Measurements from ENCODE around the gene FGGY.
"Not testable (repeated sequence)": the region's sequence is repeated elsewhere in the genome, so short reads cannot be mapped to it uniquely, and the experiment has no call there.

FGGY gene

GRCh38 chr1:59690171-59690930 lies 393.5 kb downstream of the FGGY start:
- DNase-seq: no peak

DNA sequence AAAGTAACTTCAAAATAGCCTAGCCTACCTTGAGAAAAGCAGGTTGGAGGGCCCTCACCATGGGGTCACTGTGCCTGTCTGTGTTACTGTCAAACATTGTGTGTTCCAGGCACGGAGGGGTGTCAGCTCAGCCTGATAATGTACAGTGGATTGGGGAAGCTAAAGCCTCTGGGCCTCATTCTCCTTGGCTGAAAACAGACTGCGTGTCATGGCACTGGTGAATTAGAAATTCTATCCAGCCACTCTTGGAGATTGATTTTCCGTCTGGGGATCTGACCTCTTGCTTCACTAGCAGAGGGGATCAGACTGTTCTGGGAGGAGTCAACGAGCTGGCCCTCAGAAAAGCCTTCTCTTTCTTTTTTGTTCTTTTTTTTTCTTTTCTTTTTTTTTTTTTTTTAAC lies 394.4 kb downstream of the FGGY start:
- no peak for DNase-seq

DNA sequence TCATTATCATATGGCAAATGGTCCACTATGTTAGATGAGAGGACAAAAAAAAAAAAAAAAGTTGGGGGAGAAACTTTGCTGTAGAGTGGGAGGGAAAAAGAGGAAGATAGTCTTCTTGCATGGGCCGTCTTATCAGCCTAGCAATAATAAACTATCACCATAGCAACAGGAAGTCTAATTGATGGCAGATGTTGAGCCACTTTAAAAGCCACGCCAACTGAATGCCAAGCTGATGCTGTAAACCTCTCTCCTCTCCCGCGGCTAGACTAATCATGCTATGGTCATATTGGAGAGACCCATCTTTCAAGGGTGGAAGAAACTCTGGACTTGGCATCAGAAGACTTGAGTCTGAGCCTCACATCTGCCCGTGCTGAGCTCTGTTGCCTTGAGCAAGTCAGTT lies 395.7 kb downstream of the FGGY start:
- DNase-seq: peak; percentile 70

DNA sequence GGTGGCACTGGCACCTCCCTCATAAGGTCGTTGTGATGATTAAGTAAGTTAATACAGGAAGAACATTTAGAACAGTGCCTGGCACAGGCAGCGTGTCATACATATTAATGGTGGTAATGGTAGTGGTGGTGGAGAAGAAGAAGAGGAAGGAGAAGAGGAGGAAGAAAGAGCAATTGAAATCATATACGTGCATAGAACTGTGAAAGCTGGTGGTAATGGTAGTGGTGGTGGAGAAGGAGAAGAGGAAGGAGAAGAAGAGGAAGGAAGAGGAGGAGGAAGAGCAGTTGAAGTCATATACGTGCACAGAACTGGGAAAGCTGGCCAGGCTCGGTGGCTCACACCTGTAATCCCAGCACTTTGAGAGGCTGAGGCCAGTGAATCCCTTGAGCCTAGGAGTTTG lies 396.5 kb downstream of the FGGY start:
- DNase-seq: no peak

DNA sequence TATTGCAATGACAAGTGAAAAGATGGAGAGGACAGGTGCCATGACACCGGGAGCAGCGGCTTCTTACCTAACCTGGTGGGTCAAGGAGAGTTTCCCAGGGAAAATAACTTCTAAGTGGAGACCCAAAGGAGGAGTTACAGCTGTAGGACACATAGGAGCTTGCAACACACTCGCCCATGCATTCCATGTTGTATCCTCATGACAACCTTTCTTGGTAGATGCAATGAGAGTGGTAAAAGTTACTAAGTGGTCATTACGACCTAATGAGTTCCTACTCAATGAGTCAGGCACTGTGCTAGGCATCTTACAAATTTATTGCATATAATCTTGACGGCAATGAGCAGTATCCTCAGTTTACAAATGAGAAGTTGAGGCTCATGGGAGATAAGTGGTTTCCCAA lies 398.4 kb downstream of the FGGY start:
- peak; percentile 28 for DNase-seq

DNA sequence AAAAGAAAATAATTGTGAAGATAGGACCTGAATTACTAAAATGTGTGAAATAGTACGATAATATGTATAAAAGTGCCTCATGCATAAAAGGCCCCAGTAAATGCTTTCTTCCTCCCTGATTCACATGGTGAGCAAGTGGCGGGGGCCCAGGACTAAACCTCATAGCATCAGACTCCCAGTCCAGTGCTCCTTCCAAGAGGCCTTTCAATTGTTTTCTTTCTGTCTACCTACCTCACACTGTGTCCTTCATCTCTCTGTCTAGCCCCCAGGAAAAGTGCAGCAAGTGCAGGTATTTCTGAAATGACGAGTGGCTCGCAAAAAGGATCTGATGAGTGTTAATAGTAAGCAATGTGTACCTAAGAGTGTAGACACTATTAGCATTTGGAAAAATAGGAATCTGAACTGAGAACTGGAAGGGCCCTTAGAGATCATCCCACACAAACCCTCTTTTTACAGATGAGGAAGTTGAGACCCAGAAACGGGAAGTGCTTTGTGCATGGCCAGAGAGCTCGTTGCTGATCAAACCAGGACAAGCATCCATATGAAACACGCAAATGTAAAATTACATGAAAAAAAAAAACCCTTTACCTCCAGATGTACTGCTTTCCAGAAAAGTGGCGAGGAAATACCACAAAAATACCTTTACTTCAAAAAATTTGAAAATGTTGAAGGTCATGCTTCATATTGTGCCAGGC lies 399.7 kb downstream of the FGGY start:
- DNase-seq: peak; percentile 89

- peak; percentile 73 for DNase-seq
These were observed 400.4 kb downstream of the FGGY start for GRCh38 chr1:59697150-59697800.

DNA sequence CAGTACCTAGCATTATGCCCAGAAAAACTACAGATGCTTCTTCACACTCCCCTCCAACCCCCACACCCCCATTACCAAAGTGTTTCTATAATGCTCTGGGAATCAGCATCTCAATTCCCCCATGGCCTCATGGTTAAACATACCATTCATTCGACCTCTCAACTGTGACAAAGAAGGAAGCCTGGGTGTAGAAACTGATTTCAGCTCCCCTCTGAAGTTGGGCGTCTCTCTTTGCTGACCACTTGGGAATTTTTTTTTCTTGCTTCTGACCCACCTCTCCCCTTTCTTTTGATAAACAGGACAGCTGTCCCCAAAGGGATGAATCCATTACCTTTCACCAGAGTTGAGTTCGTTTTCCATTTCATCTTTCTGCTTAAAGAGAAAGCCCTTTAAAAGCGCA lies 401.5 kb downstream of the FGGY start:
- DNase-seq: peak; percentile 44

GRCh38 chr1:59699227-59699847 lies 402.4 kb downstream of the FGGY start:
- DNase-seq: peak; percentile 71

- no peak for DNase-seq
These were observed 404.5 kb downstream of the FGGY start for GRCh38 chr1:59701376-59701775.

DNA sequence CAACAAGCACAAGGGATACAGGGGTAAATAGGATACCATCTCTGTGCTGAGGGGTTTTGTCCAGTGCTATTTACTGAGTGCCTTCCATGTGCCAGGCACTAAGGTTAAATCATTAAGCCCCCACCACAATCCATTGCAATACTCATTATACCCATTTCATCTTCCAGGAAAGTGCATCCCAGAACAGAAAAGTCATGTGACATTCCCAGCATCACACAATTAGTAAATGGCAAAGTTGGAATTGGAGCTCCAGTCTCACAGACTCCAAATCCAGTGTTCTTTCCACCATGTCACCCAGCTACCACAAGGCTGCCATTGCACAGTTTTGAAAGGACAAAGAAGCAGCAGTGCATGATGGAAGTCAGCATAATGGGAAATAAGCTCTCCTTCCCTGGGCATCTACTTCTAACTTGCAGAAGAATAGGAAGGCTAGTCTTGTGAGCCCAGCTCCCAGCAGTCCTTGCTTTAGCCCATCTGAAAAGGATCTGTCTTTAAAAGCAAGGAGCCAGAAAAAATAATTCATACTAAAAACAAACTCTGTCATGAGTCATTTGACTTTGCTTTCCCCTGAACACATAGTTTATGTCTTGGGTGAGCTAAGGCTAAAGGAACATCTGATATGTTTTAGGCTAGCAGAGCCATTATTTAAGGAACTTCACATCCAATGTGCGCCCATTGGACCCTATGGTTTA lies 406.5 kb downstream of the FGGY start:
- DNase-seq: no peak

GRCh38 chr1:59703918-59704378 lies 407.1 kb downstream of the FGGY start:
- DNase-seq: no peak

- DNase-seq: no peak
These were observed 407.8 kb downstream of the FGGY start for GRCh38 chr1:59704716-59705115.

DNA sequence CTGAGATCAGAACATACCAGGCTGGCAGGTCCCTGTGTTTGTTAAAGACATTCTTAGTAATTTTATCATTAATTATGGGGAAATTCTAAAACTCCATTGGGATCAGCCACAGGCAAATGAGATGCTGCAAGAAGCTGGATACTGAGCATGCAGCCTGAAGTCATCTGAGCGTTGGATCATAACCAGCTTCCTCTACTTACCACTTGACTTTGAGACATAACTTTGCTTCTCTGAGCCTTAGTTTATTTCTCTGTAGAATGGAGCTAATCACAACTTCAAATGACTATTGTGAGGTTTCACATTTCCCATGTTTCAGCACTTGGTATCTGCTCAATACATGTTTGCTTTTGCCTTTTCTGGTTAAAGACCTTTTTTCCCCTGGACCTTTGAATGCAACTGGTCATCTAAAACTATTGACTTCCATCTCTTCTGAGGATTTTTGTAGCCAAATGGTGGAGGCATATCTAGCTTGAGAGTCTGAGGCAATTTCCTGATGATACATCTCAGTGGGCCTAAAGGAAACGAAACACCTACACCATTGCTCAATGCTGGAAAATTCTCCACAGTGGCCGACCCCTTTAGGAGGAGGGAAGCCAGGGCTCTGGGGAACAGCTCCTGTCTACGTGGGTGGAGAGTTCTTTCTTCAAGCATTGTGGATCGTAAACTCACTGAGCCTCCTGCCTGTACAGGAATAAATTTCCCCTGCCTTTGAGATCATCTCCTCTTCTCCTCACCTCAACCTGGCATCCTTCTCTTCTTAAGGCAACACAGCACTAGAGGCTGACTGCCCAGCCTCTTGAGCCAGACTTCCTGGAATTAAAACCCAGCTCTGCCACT lies 408.8 kb downstream of the FGGY start:
- DNase-seq: peak; percentile 86

GRCh38 chr1:59706303-59706599 lies 409.4 kb downstream of the FGGY start:
- DNase-seq: no peak

DNA sequence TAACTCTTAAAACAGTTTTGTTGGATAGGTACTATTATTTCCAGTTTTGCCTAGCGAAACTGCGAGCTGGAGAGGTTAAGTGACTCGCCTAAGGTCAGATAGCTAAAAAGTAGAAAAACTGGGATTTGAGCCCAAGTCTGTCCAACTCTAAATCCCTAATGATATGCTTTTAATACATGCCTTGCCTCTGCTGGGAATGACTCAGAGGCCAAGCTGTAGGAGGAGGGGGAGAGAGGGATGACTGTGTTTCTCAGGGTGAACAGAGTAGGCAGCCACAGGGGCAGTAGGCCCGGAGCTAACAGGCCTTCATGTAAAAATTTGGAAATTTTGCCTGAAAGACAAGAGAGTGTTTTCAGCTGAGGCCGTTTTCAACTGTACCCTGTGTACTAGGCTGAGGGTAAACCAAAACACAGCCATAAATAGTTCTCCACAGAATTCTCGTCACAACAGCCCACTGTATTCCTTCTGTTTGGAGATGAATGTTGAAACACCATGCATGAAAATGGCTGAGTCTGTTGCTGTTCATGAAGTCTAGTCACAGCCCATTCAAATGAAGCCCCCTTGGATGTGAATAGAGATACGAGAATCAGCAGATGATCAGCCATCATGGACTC lies 410.4 kb downstream of the FGGY start:
- peak; percentile 46 for DNase-seq

DNA sequence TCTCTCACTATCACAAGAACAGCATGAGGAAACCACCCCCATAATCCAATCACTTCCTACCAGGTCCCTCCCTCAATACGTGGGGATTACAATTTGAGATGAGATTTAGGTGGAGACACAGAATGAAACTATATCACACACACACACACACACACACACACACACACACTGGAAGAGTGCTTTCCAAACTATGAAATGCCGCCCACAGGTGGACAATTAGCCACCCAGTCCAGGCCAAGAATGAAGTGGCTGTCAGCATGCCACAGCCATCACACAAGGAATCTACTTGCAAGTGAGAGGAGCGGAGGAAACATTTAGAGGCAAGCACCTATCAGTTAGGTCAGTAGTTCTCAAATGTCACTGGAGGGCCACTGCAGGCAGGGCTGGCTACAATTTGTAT lies 412.4 kb downstream of the FGGY start:
- no peak for DNase-seq

- not testable (repeated sequence) for DNase-seq
These were observed 414.0 kb downstream of the FGGY start for GRCh38 chr1:59710920-59711319.

DNA sequence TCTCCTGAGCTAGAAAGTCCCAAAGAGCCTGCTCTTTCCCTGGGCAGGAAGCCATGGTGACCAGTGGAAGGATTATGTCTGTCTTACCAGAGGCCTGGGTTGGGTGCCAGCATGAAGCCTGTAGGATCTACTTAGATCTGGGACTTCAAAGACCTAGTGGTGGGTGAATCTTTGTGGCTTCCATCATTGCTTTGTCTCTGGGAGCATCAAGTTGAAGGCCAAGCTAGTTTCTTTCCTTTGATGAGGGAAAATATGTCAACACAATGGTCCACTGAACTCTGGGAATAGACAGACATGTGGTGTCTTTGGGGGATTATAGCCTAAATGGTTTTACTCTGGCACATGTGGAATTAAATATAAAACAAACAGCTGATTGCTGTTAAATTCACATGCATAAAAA lies 417.3 kb downstream of the FGGY start:
- no peak for DNase-seq

GRCh38 chr1:59714966-59715365 lies 418.1 kb downstream of the FGGY start:
- DNase-seq: no peak

- DNase-seq: no peak
These were observed 419.9 kb downstream of the FGGY start for GRCh38 chr1:59716832-59717231.

Data from suppressor macrophage treated with lipopolysaccharide for 4 hours (primary cell).